ENCODE measurements around the gene YPEL4.
"Not testable (repeated sequence)": the region's sequence is repeated elsewhere in the genome, so short reads cannot be mapped to it uniquely, and the experiment has no call there.

YPEL4 gene, protein sequence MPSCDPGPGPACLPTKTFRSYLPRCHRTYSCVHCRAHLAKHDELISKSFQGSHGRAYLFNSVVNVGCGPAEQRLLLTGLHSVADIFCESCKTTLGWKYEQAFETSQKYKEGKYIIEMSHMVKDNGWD

DNA sequence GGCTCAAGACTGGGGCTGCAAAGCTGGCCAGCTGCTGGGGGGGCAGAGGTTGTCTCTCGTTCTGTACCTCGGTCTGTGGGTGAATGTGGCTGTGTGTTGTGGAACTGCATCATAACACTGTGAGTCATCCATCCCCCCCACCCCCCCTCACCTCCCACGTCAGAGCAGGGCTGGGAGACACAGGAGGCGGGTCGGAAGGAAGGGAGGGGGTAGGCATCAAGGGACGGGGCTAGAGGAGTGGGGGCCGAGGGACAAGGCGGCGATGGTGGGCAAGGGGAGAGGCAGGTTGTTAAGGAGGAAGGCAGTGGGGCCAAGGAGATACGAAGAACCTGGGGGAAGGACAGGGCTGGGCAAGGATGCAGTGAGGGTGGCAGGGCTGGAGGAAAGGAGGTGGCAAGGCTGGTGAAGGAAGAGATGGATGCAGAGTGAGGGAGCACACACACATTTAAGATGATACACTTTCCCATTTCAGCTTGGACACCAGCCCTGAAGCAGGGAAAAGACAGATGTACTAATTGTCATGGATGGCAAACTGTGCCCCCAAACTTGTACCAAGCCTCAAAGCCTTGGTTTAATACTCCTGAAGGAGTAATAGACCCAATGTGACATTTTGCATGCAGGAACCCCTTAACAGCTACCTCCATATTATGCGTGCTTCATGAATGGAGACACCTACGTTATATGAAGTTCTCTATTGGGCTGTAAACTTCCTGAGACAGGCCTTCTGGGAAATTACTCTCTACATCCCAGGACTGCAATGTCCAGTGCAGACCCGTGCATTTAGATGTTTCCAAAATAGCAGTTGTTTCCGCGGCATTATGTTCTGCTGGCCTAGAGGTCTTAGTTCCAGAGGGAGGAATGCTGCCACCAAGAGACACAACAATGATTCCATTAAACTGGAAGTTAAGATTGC is at the start of gene YPEL4:
Gene YPEL4 (minus strand): TSS at position 87 of the 913 bp plus-strand sequence. CDS start 2,805 bp downstream, outside the sequence.
- ChIA-PET CTCF (interaction anchor here (0.5 to 1.1 kb wide), 3 partner anchors 9 to 82 kb away, joined by 3 read pairs; no protein-coding TSS in a partner anchor), POLR2A (no interaction called here)
- DNase-seq (ENCODE audit: extremely low spot score) = no peak
- TF ChIP-seq SUZ12 (IDR thresholded peaks at IDR 0.05) (no peak), ZNF384 (IDR thresholded peaks at IDR 0.05) (no peak), SP1 (IDR thresholded peaks at IDR 0.05) (no peak), BHLHE40 (IDR thresholded peaks at IDR 0.05; ENCODE audit: borderline replicate concordance) (no peak), NFRKB (IDR thresholded peaks at IDR 0.05) (no peak), L3MBTL2 (conservative IDR thresholded peaks at IDR 0.05) (no peak), FOXA1 (IDR thresholded peaks at IDR 0.05) (no peak), ARNT (IDR thresholded peaks at IDR 0.05) (no peak), FOXM1 (IDR thresholded peaks at IDR 0.05; ENCODE audit: borderline replicate concordance) (no peak), FOXK2 (IDR thresholded peaks at IDR 0.05) (no peak), ELF4 (IDR thresholded peaks at IDR 0.05) (no peak), TARDBP (IDR thresholded peaks at IDR 0.05) (no peak), HDGF (IDR thresholded peaks at IDR 0.05; ENCODE audit: borderline replicate concordance) (no peak), CTBP1 (IDR thresholded peaks at IDR 0.05; ENCODE audit: borderline replicate concordance) (no peak), LEF1 (IDR thresholded peaks at IDR 0.05; ENCODE audit: borderline replicate concordance) (no peak)
- TF ChIP-seq, protein P1, sequence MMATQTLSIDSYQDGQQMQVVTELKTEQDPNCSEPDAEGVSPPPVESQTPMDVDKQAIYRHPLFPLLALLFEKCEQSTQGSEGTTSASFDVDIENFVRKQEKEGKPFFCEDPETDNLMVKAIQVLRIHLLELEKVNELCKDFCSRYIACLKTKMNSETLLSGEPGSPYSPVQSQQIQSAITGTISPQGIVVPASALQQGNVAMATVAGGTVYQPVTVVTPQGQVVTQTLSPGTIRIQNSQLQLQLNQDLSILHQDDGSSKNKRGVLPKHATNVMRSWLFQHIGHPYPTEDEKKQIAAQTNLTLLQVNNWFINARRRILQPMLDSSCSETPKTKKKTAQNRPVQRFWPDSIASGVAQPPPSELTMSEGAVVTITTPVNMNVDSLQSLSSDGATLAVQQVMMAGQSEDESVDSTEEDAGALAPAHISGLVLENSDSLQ (IDR thresholded peaks at IDR 0.05) = no peak

DNA sequence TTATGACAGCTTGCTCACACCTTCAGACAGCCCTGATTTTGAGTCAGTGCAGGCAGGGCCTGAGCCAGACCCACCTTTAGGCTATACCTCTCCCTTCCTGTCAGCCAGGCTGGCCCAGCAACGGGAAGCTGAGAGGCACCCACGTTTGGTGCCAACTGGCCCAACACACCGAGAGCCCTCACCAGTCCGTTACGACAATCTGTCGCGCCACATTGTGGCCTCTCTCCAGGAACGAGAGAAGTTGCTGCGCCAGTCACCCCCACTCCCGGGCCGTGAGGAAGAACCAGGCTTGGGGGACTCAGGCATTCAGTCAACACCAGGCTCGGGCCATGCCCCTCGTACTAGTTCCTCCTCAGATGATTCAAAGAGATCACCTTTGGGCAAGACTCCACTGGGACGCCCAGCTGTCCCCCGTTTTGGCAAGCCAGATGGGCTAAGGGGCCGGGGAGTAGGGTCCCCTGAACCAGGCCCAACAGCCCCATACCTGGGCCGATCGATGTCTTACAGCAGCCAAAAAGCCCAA is 49.2 kb upstream of the YPEL4 start:
- TF ChIP-seq L3MBTL2 (conservative IDR thresholded peaks at IDR 0.05) = no peak
- TF ChIP-seq FOXA1 (IDR thresholded peaks at IDR 0.05) = no peak
- TF ChIP-seq ARNT (IDR thresholded peaks at IDR 0.05) = no peak
- no peak for TF ChIP-seq CTBP1 (IDR thresholded peaks at IDR 0.05; ENCODE audit: borderline replicate concordance)
- TF ChIP-seq, protein P1 (IDR thresholded peaks at IDR 0.05) = no peak
- no peak for TF ChIP-seq NFRKB (IDR thresholded peaks at IDR 0.05)
- TF ChIP-seq ELF4 (IDR thresholded peaks at IDR 0.05) = no peak
- no peak for TF ChIP-seq SUZ12 (IDR thresholded peaks at IDR 0.05)
- no peak for TF ChIP-seq SP1 (IDR thresholded peaks at IDR 0.05)
- no peak for TF ChIP-seq FOXK2 (IDR thresholded peaks at IDR 0.05)
- TF ChIP-seq TARDBP (IDR thresholded peaks at IDR 0.05) = no peak
- no peak for TF ChIP-seq HDGF (IDR thresholded peaks at IDR 0.05; ENCODE audit: borderline replicate concordance)
- TF ChIP-seq LEF1 (IDR thresholded peaks at IDR 0.05; ENCODE audit: borderline replicate concordance) = no peak
- TF ChIP-seq BHLHE40 (IDR thresholded peaks at IDR 0.05; ENCODE audit: borderline replicate concordance) = no peak
- no peak for TF ChIP-seq ZNF384 (IDR thresholded peaks at IDR 0.05)
- no peak for TF ChIP-seq FOXM1 (IDR thresholded peaks at IDR 0.05; ENCODE audit: borderline replicate concordance)
- CTCF ChIA-PET = no interaction called here
- no peak for DNase-seq (ENCODE audit: extremely low spot score)
- POLR2A ChIA-PET = interaction anchor here (1.0 kb wide), 1 partner anchor 18 kb away, joined by 4 read pairs; no protein-coding TSS in a partner anchor

DNA sequence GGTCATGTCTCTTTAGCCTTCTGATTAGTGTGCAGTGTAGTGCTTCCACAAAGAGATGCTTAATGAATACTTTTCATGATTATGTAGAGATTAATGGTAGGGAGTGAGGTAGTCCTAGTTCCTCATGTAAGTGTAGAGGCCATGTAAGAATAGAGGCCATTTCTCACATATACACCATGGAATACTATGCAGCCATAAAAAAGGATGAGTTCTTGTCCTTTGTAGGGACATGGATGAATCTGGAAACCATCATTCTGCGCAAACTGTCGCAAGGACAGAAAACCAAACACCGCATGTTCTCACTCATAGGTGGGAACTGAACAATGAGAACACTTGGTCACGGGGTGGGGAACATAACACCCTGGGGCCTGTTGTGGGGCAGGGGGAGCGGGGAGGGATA is 40.8 kb upstream of the YPEL4 start:
- POLR2A ChIA-PET; CTCF ChIA-PET; DNase-seq (ENCODE audit: extremely low spot score): not testable (repeated sequence)

DNA sequence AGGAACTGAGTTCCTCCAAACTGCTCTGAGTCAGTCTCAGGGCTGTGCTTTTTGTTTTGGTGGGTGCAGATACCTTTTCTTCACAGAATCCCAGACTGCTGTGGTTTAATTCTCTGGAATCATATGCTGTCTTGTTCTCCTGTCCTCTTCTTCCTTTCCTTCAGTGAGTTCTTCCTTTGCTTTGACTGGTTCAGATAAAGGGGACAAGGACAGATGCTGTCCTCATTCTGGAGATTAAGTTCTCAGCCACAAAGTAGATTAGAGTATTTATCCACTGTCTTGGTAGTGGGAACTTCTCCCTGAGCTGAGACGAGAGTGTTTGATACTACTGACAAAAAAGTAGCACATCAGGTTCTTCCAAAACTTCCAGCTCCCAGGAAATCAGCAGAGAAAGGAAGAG is 31.5 kb upstream of the YPEL4 start:
- ChIA-PET CTCF (no interaction called here), POLR2A (interaction anchor here (1.3 kb wide), 1 partner anchor 17 kb away, joined by 4 read pairs; no protein-coding TSS in a partner anchor)
- TF ChIP-seq FOXA1 (IDR thresholded peaks at IDR 0.05) (no peak), CTBP1 (IDR thresholded peaks at IDR 0.05; ENCODE audit: borderline replicate concordance) (no peak), FOXK2 (IDR thresholded peaks at IDR 0.05) (no peak), TARDBP (IDR thresholded peaks at IDR 0.05) (no peak), L3MBTL2 (conservative IDR thresholded peaks at IDR 0.05) (no peak), SP1 (IDR thresholded peaks at IDR 0.05) (no peak), ARNT (IDR thresholded peaks at IDR 0.05) (no peak)
- no peak for DNase-seq (ENCODE audit: extremely low spot score)

DNA sequence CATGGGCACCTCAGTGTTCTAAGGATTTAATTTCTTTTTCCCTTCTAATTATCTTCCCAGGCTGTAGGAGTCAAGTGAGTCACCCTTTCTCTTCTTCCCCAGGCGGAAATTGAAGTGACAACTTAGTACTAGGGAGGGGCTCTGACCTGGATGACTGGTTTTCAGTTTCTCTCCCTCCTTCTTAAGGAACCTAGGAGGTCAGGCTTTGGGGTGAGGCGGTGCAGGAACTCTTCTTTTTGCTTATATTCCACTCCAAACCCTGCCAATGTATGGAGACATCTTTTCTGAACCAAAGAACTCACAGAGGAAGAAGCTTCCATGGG is 30.8 kb upstream of the YPEL4 start:
- no peak for TF ChIP-seq HDGF (IDR thresholded peaks at IDR 0.05; ENCODE audit: borderline replicate concordance)
- no peak for TF ChIP-seq LEF1 (IDR thresholded peaks at IDR 0.05; ENCODE audit: borderline replicate concordance)
- TF ChIP-seq FOXM1 (IDR thresholded peaks at IDR 0.05; ENCODE audit: borderline replicate concordance) = no peak
- TF ChIP-seq SP1 (IDR thresholded peaks at IDR 0.05) = no peak
- no peak for TF ChIP-seq FOXK2 (IDR thresholded peaks at IDR 0.05)
- TF ChIP-seq ARNT (IDR thresholded peaks at IDR 0.05) = no peak
- no peak for TF ChIP-seq ELF4 (IDR thresholded peaks at IDR 0.05)
- no peak for TF ChIP-seq SUZ12 (IDR thresholded peaks at IDR 0.05)
- TF ChIP-seq BHLHE40 (IDR thresholded peaks at IDR 0.05; ENCODE audit: borderline replicate concordance) = no peak
- TF ChIP-seq FOXA1 (IDR thresholded peaks at IDR 0.05) = no peak
- no peak for TF ChIP-seq NFRKB (IDR thresholded peaks at IDR 0.05)
- TF ChIP-seq ZNF384 (IDR thresholded peaks at IDR 0.05) = no peak
- TF ChIP-seq CTBP1 (IDR thresholded peaks at IDR 0.05; ENCODE audit: borderline replicate concordance) = no peak
- TF ChIP-seq TARDBP (IDR thresholded peaks at IDR 0.05) = no peak
- TF ChIP-seq, protein P1 (IDR thresholded peaks at IDR 0.05) = no peak
- TF ChIP-seq L3MBTL2 (conservative IDR thresholded peaks at IDR 0.05) = no peak
- POLR2A ChIA-PET = interaction anchor here (0.8 to 1.3 kb wide), 2 partner anchors 18 to 898 kb away, joined by 3 to 4 read pairs; no protein-coding TSS in a partner anchor
- DNase-seq (ENCODE audit: extremely low spot score) = no peak
- CTCF ChIA-PET = no interaction called here

Measured in HEK293T (cell line).